Panc1 (cell line): ENCODE measurements around the gene CLEC14A. TPM values are rescaled to one million over a fixed set of nuclear protein-coding genes. Genes with fewer than 3 reads are reported as not detected.

Source experiments
- ATAC-seq: fragments of 200-7000 bp; cut with Tn5 transposase; 2 replicates; pipeline ENCODE4 v1.9.1; 2020; ENCODE audit warnings: mild to moderate bottlenecking, moderate library complexity
- BruUV-seq: library from RNA; stranded (reverse); fragments of 400-500 nt; replicated peaks from 2 replicates; lab custom pipeline; 2021; lab: Mats Ljungman, UMichigan
- CTCF ChIA-PET: fragments of 300-600 bp; sonication (Branson Sonifier 250); formaldehyde crosslinking; loops from one replicate; lab custom pipeline; 2022; ENCODE audit warnings: antibody characterized with exemption; lab: Charles Lee
- POLR2A ChIA-PET: fragments of 300-600 bp; sonication (Branson Sonifier 250); formaldehyde crosslinking; loops from one replicate; lab custom pipeline; 2022; ENCODE audit warnings: antibody characterized with exemption; lab: Charles Lee
- DNase-seq: peaks from one replicate; pipeline ENCODE4 v3.0.0-alpha.2; 2010; ENCODE audit warnings: low read depth, low spot score
- H3K27ac ChIP-seq: 2 replicates; pipeline ENCODE4 v1.5.1; 2011; ENCODE audit warnings: mild to moderate bottlenecking, low read length, inconsistent platforms
- H3K27me3 ChIP-seq: fragments of 200-500 bp; sonication (Bioruptor generic); 2 replicates; pipeline ENCODE4 v1.6.0; 2014; ENCODE audit warnings: low read length, inconsistent platforms; ENCODE audit not compliant: control insufficient read depth, insufficient read depth
- H3K36me3 ChIP-seq: fragments of 200-500 bp; sonication (Bioruptor generic); 2 replicates; pipeline ENCODE4 v1.5.1; 2014; ENCODE audit warnings: inconsistent platforms, mild to moderate bottlenecking, low read length, moderate library complexity; ENCODE audit not compliant: control insufficient read depth, insufficient read depth
- H3K4me1 ChIP-seq: 2 replicates; pipeline ENCODE4 v1.5.1; 2011; ENCODE audit warnings: inconsistent platforms, mild to moderate bottlenecking, low read length, moderate library complexity; ENCODE audit not compliant: control insufficient read depth, insufficient read depth
- H3K4me3 ChIP-seq, 2 experiments: 2 replicates each; pipeline ENCODE4 v1.5.1; 2011 to 2012; ENCODE audit warnings: low read depth in 2 of 2, low read length in 2 of 2, mild to moderate bottlenecking in 2 of 2, inconsistent platforms in 1 of 2, moderate library complexity in 1 of 2
- H3K9me3 ChIP-seq: fragments of 200-500 bp; sonication (Bioruptor generic); 2 replicates; pipeline ENCODE4 v1.5.1; 2014; ENCODE audit warnings: low read depth, mild to moderate bottlenecking, inconsistent platforms, low read length, moderate library complexity; ENCODE audit not compliant: control insufficient read depth, insufficient read depth
- POLR2AphosphoS5 ChIP-seq: IDR thresholded peaks from 2 replicates; pipeline ENCODE4 v1.6.1; 2012; ENCODE audit warnings: mild to moderate bottlenecking, low read depth, low read length, moderate library complexity
- SIN3A ChIP-seq: IDR thresholded peaks from 2 replicates; pipeline ENCODE4 v1.6.1; 2012; ENCODE audit warnings: low read depth, mild to moderate bottlenecking, low read length, moderate library complexity, borderline replicate concordance; ENCODE audit not compliant: insufficient read depth
- TCF7L2 ChIP-seq: IDR thresholded peaks from 2 replicates; pipeline ENCODE4 v1.6.1; 2011; ENCODE audit warnings: mild to moderate bottlenecking, low read depth, low read length, inconsistent platforms
- in situ Hi-C: cut with HindIII; loops from 2 replicates; pipeline ENCODE4 v1.10.0; 2016; ENCODE audit warnings: low sequenced_read_pairs, low pct_unique_long_range_greater_than_20kb
- intact Hi-C: fragments of 100-400 bp; cut with micrococcal nuclease; formaldehyde crosslinking; loops from one replicate; pipeline ENCODE4 v1.10.0; 2022; ENCODE audit not compliant: unreplicated experiment
- total RNA-seq: library from RNA; stranded (reverse); gene quantifications from one replicate; pipeline ENCODE4 v1.2.1, GENCODE V29; 2021; ENCODE audit not compliant: unreplicated experiment
- TF ChIP-seq, protein P1 (sequence below), 2 experiments: IDR thresholded peaks; 2 replicates each; pipeline ENCODE4 v1.6.1; 2011 to 2012; ENCODE audit warnings: low read depth in 2 of 2, control low read depth in 1 of 2, low read length in 1 of 2, mild to moderate bottlenecking in 1 of 2, moderate library complexity in 1 of 2; ENCODE audit not compliant: insufficient read depth in 1 of 2
- TF ChIP-seq, protein P2 (sequence below): fragments of 450-650 bp; IDR thresholded peaks from 2 replicates; pipeline ENCODE4 v1.5.1; 2017; ENCODE audit warnings: mild to moderate bottlenecking

Gene CLEC14A
- total RNA-seq, 1 experiment from 2014 or later: 0.10 TPM

DNA sequence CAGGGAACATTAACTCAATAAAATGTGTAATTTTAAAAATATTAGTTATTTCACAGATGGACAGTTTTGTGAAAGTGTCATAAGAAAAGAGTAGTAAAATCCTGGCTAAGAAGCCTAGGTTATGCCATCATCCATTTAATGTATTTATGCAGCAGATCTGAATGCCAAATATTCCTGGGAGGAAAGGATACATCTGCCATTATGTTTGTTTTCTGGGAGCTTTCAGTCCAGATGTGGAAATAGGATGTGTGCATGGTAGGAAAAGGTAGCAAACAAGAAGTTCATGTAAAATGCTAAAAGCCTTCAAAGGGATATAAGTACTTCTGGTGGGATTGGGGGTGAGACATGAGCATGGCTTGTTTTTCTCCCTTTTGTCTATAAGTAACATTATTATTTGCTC, 27.0 kb upstream of the CLEC14A start:
- Histone ChIP-seq H3K4me3 (no peak overlapping the region), H3K27me3 (no peaks in the 10 kb centered on the region), H3K4me1 (no peaks in the 10 kb centered on the region), H3K36me3 (no peaks in the 10 kb centered on the region), H3K27ac (no peak overlapping the region), H3K9me3 (no peaks in the 10 kb centered on the region)
- TF ChIP-seq, protein P1, sequence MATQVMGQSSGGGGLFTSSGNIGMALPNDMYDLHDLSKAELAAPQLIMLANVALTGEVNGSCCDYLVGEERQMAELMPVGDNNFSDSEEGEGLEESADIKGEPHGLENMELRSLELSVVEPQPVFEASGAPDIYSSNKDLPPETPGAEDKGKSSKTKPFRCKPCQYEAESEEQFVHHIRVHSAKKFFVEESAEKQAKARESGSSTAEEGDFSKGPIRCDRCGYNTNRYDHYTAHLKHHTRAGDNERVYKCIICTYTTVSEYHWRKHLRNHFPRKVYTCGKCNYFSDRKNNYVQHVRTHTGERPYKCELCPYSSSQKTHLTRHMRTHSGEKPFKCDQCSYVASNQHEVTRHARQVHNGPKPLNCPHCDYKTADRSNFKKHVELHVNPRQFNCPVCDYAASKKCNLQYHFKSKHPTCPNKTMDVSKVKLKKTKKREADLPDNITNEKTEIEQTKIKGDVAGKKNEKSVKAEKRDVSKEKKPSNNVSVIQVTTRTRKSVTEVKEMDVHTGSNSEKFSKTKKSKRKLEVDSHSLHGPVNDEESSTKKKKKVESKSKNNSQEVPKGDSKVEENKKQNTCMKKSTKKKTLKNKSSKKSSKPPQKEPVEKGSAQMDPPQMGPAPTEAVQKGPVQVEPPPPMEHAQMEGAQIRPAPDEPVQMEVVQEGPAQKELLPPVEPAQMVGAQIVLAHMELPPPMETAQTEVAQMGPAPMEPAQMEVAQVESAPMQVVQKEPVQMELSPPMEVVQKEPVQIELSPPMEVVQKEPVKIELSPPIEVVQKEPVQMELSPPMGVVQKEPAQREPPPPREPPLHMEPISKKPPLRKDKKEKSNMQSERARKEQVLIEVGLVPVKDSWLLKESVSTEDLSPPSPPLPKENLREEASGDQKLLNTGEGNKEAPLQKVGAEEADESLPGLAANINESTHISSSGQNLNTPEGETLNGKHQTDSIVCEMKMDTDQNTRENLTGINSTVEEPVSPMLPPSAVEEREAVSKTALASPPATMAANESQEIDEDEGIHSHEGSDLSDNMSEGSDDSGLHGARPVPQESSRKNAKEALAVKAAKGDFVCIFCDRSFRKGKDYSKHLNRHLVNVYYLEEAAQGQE (IDR thresholded peaks at IDR 0.05; ENCODE audit: insufficient read depth in 1 of 2, low read depth in 2 of 2, low read length in 1 of 2): no peak
- no peak for TF ChIP-seq SIN3A
- POLR2A ChIA-PET: no interaction called here
- BruUV-seq: no TSS peak
- in situ Hi-C loops: no loop called here
- intact Hi-C loops: no loop called here
- no peak for DNase-seq
- CTCF ChIA-PET: no interaction called here
- no peak for ATAC-seq

DNA sequence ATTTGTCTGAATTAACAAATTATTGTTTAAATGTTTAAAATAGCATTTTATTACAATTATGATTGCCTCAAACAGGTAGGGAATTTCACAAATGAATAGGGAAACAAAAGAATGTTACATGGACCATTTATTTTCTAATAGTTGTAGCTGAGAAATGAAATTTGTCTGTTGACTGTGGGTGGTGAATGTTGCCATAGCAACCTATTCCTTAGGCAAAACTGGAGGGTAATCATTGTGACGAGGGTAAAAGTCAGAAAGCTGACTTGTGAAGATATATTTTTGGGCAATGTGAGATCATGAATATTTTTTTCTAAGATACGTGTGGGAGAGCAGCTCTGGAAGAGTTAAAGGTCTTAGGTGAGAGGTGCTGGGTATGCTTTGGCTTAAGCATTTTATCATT, 24.2 kb upstream of the CLEC14A start:
- POLR2A ChIA-PET: no interaction called here
- TF ChIP-seq SIN3A (no peak), POLR2AphosphoS5 (no peak), TCF7L2 (no peak)
- TF ChIP-seq, protein P2, sequence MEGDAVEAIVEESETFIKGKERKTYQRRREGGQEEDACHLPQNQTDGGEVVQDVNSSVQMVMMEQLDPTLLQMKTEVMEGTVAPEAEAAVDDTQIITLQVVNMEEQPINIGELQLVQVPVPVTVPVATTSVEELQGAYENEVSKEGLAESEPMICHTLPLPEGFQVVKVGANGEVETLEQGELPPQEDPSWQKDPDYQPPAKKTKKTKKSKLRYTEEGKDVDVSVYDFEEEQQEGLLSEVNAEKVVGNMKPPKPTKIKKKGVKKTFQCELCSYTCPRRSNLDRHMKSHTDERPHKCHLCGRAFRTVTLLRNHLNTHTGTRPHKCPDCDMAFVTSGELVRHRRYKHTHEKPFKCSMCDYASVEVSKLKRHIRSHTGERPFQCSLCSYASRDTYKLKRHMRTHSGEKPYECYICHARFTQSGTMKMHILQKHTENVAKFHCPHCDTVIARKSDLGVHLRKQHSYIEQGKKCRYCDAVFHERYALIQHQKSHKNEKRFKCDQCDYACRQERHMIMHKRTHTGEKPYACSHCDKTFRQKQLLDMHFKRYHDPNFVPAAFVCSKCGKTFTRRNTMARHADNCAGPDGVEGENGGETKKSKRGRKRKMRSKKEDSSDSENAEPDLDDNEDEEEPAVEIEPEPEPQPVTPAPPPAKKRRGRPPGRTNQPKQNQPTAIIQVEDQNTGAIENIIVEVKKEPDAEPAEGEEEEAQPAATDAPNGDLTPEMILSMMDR: no peak
- TF ChIP-seq, protein P1 (IDR thresholded peaks at IDR 0.05; ENCODE audit: insufficient read depth in 1 of 2, low read depth in 2 of 2, low read length in 1 of 2): no peak
- ATAC-seq (no peak), DNase-seq (no peak)
- Histone ChIP-seq H3K27me3 (no peaks in the 10 kb centered on the region), H3K27ac (no peak overlapping the region), H3K36me3 (no peaks in the 10 kb centered on the region), H3K4me1 (no peaks in the 10 kb centered on the region), H3K9me3 (no peaks in the 10 kb centered on the region), H3K4me3 (no peak overlapping the region)
- CTCF ChIA-PET: no interaction called here
- in situ Hi-C loops (no loop called here), intact Hi-C loops (no loop called here)
- no TSS peak for BruUV-seq
